ENCODE data around the gene PCED1A.

GRCh38 chr20:2880650-2881049 lies 40.2 kb upstream of the PCED1A start:
- no peak for TF ChIP-seq CTCF (IDR thresholded peaks at IDR 0.05)
- TF ChIP-seq POLR2A (IDR thresholded peaks at IDR 0.05) = no peak
